HG03045 (cell line): Measurements from ENCODE around the gene CIB1.
A peak's percentile ranks its signal among the peaks of the same experiment; 100 is the strongest.

Source experiments
- ATAC-seq: cut with Tn5 transposase; IDR thresholded peaks from one replicate; pipeline ENCODE4 v1.9.1; 2021; ENCODE audit warnings: mild to moderate bottlenecking, moderate library complexity; ENCODE audit not compliant: unreplicated experiment

The CIB1 gene

GRCh38 chr15:90241343-90242192, 7.8 kb upstream of the CIB1 start:
- ATAC-seq, result no peak

- ATAC-seq, result no peak
Observed at GRCh38 chr15:90240856-90241255, 7.1 kb upstream of the CIB1 start.

GRCh38 chr15:90239371-90239770, 5.6 kb upstream of the CIB1 start:
- no peak for ATAC-seq

- ATAC-seq, result peak; percentile 64
Observed at GRCh38 chr15:90234096-90234988, 601 bp upstream of the CIB1 start, which contains the start of gene GDPGP1. TSS of gene GDPGP1 (plus strand) at chr15:90234209. CDS start at chr15:90240909, 6,700 bp downstream.

GRCh38 chr15:90232941-90233386, 777 bp downstream of the CIB1 start:
- no peak for ATAC-seq

GRCh38 chr15:90232196-90232595, 1.5 kb downstream of the CIB1 start:
- ATAC-seq, result no peak

- ATAC-seq, result no peak
Observed at GRCh38 chr15:90231028-90232017, 2.4 kb downstream of the CIB1 start.

- ATAC-seq, result no peak
Observed at GRCh38 chr15:90230610-90231009, 3.1 kb downstream of the CIB1 start.

GRCh38 chr15:90230071-90230494, 3.7 kb downstream of the CIB1 start:
- ATAC-seq, result no peak

- ATAC-seq, result no peak
Observed at GRCh38 chr15:90228960-90229359, 4.8 kb downstream of the CIB1 start.

GRCh38 chr15:90227816-90228772, 5.6 kb downstream of the CIB1 start:
- no peak for ATAC-seq

- ATAC-seq, result no peak
Observed at GRCh38 chr15:90227336-90227735, 6.4 kb downstream of the CIB1 start.

- no peak for ATAC-seq
Observed at GRCh38 chr15:90225504-90226234, 8.1 kb downstream of the CIB1 start.

- no peak for ATAC-seq
Observed at GRCh38 chr15:90225047-90225446, 8.7 kb downstream of the CIB1 start.

GRCh38 chr15:90223441-90224165, 10.1 kb downstream of the CIB1 start:
- no peak for ATAC-seq

- no peak for ATAC-seq
Observed at GRCh38 chr15:90222547-90222946, 11.2 kb downstream of the CIB1 start.

- ATAC-seq, result no peak
Observed at GRCh38 chr15:90221246-90221900, 12.4 kb downstream of the CIB1 start.
